Measurements from ENCODE around the gene DYRK1A. TPM values are rescaled to one million over a fixed set of nuclear protein-coding genes. Genes with fewer than 3 reads are reported as not detected.
"Not testable (repeated sequence)": the region's sequence is repeated elsewhere in the genome, so short reads cannot be mapped to it uniquely, and the experiment has no call there.

The DYRK1A gene
- 48.3 and 63.5 TPM in 2 replicates for total RNA-seq

- DNase-seq (ENCODE audit: low read depth in 2 of 2): peak; percentile 99 to 100
Observed at GRCh38 chr21:37366482-37367316, at the start of gene DYRK1A. DYRK1A (plus strand) TSS chr21:37366773; CDS start chr21:37420375, 53,602 bp downstream.

- DNase-seq (ENCODE audit: low read depth in 2 of 2): peak; percentile 90 to 92
Observed at GRCh38 chr21:37319551-37319950, 47.0 kb upstream of the DYRK1A start.

GRCh38 chr21:37322084-37322483, 44.5 kb upstream of the DYRK1A start:
- no peak for DNase-seq (ENCODE audit: low read depth in 2 of 2)

- no peak for DNase-seq (ENCODE audit: low read depth in 2 of 2)
Observed at GRCh38 chr21:37324558-37324957, 42.0 kb upstream of the DYRK1A start.

GRCh38 chr21:37328147-37328546, 38.4 kb upstream of the DYRK1A start:
- not testable (repeated sequence) for DNase-seq (ENCODE audit: low read depth in 2 of 2)

- DNase-seq (ENCODE audit: low read depth in 2 of 2): no peak
Observed at GRCh38 chr21:37331411-37331810, 35.2 kb upstream of the DYRK1A start.

- DNase-seq (ENCODE audit: low read depth in 2 of 2): no peak
Observed at GRCh38 chr21:37335053-37335452, 31.5 kb upstream of the DYRK1A start.

GRCh38 chr21:37337179-37337578, 29.4 kb upstream of the DYRK1A start:
- DNase-seq (ENCODE audit: low read depth in 2 of 2): no peak

- DNase-seq (ENCODE audit: low read depth in 2 of 2): no peak
Observed at GRCh38 chr21:37337831-37338230, 28.7 kb upstream of the DYRK1A start.

GRCh38 chr21:37338671-37339551, 27.7 kb upstream of the DYRK1A start:
- DNase-seq (ENCODE audit: low read depth in 2 of 2): peak; percentile 44 to 86

GRCh38 chr21:37339552-37339939, 27.0 kb upstream of the DYRK1A start:
- DNase-seq (ENCODE audit: low read depth in 2 of 2): peak in 1 of 2 donors; percentile 13

GRCh38 chr21:37341254-37341960, 25.2 kb upstream of the DYRK1A start:
- peak in 1 of 2 donors; percentile 56 for DNase-seq (ENCODE audit: low read depth in 2 of 2)

GRCh38 chr21:37342046-37342632, 24.4 kb upstream of the DYRK1A start:
- peak in 1 of 2 donors; percentile 5 for DNase-seq (ENCODE audit: low read depth in 2 of 2)

GRCh38 chr21:37346841-37347430, 19.6 kb upstream of the DYRK1A start:
- no peak for DNase-seq (ENCODE audit: low read depth in 2 of 2)

GRCh38 chr21:37348664-37349063, 17.9 kb upstream of the DYRK1A start:
- DNase-seq (ENCODE audit: low read depth in 2 of 2): peak in 1 of 2 donors; percentile 25

- DNase-seq (ENCODE audit: low read depth in 2 of 2): no peak
Observed at GRCh38 chr21:37350472-37350871, 16.1 kb upstream of the DYRK1A start.

GRCh38 chr21:37356706-37357105, 9.9 kb upstream of the DYRK1A start:
- no peak for DNase-seq (ENCODE audit: low read depth in 2 of 2)

GRCh38 chr21:37357691-37358090, 8.9 kb upstream of the DYRK1A start:
- peak; percentile 55 to 80 for DNase-seq (ENCODE audit: low read depth in 2 of 2)

GRCh38 chr21:37358397-37358796, 8.2 kb upstream of the DYRK1A start:
- peak; percentile 97 to 99 for DNase-seq (ENCODE audit: low read depth in 2 of 2)

GRCh38 chr21:37363936-37364335, 2.6 kb upstream of the DYRK1A start:
- no peak for DNase-seq (ENCODE audit: low read depth in 2 of 2)

- DNase-seq (ENCODE audit: low read depth in 2 of 2): no peak
Observed at GRCh38 chr21:37364722-37365121, 1.9 kb upstream of the DYRK1A start.
